ENCODE measurements around the gene BRINP2. TPM values are rescaled to one million over a fixed set of nuclear protein-coding genes. Genes with fewer than 3 reads are reported as not detected.

Gene BRINP2
- total RNA-seq, 1 donor from 2014 or later, result 0.52 TPM

GRCh38 chr1:177183836-177184235, 13.1 kb downstream of the BRINP2 start:
- Histone ChIP-seq H3K27me3 (ENCODE audit: control insufficient read depth in 3 of 3, insufficient read depth in 3 of 3, low read length in 3 of 3) (peaks cover 7 to 14% (median 9%) of the 10 kb centered on the region in 3 donors), H3K36me3 (ENCODE audit: control insufficient read depth in 3 of 3, insufficient read depth in 3 of 3, low read length in 3 of 3) (no peaks in the 10 kb centered on the region), H3K9ac (ENCODE audit: low read depth in 1 of 3, low read length in 3 of 3) (no peak overlapping the region), H3K9me3 (ENCODE audit: control insufficient read depth in 3 of 3, low read length in 3 of 3) (no peaks in the 10 kb centered on the region), H3K4me1 (ENCODE audit: control insufficient read depth in 3 of 3, insufficient read depth in 3 of 3, low read length in 3 of 3) (peaks cover 0 to 6% (median 3%) of the 10 kb centered on the region in 3 donors), H3K4me3 (ENCODE audit: low read length in 3 of 3) (no peak overlapping the region), H3K27ac (ENCODE audit: low read depth, low read length) (no peak overlapping the region)

GRCh38 chr1:177185209-177185608, 14.5 kb downstream of the BRINP2 start:
- peaks cover 0 to 6% (median 3%) of the 10 kb centered on the region in 3 donors for H3K4me1 ChIP-seq (ENCODE audit: control insufficient read depth in 3 of 3, insufficient read depth in 3 of 3, low read length in 3 of 3)
- H3K9me3 ChIP-seq (ENCODE audit: control insufficient read depth in 3 of 3, low read length in 3 of 3), result no peaks in the 10 kb centered on the region
- H3K27ac ChIP-seq (ENCODE audit: low read depth, low read length), result no peak overlapping the region
- no peaks in the 10 kb centered on the region for H3K36me3 ChIP-seq (ENCODE audit: control insufficient read depth in 3 of 3, insufficient read depth in 3 of 3, low read length in 3 of 3)
- peaks cover 4 to 10% (median 7%) of the 10 kb centered on the region in 3 donors for H3K27me3 ChIP-seq (ENCODE audit: control insufficient read depth in 3 of 3, insufficient read depth in 3 of 3, low read length in 3 of 3)
- H3K4me3 ChIP-seq (ENCODE audit: low read length in 3 of 3), result no peak overlapping the region
- H3K9ac ChIP-seq (ENCODE audit: low read depth in 1 of 3, low read length in 3 of 3), result no peak overlapping the region

GRCh38 chr1:177186639-177187038, 15.9 kb downstream of the BRINP2 start:
- no peak overlapping the region for H3K4me3 ChIP-seq (ENCODE audit: low read length in 3 of 3)
- H3K27ac ChIP-seq (ENCODE audit: low read depth, low read length), result no peak overlapping the region
- no peaks in the 10 kb centered on the region for H3K9me3 ChIP-seq (ENCODE audit: control insufficient read depth in 3 of 3, low read length in 3 of 3)
- peaks cover 0 to 4% (median 1%) of the 10 kb centered on the region in 3 donors for H3K27me3 ChIP-seq (ENCODE audit: control insufficient read depth in 3 of 3, insufficient read depth in 3 of 3, low read length in 3 of 3)
- H3K36me3 ChIP-seq (ENCODE audit: control insufficient read depth in 3 of 3, insufficient read depth in 3 of 3, low read length in 3 of 3), result no peaks in the 10 kb centered on the region
- H3K9ac ChIP-seq (ENCODE audit: low read depth in 1 of 3, low read length in 3 of 3), result no peak overlapping the region
- peaks cover 0 to 2% (median 0%) of the 10 kb centered on the region in 3 donors for H3K4me1 ChIP-seq (ENCODE audit: control insufficient read depth in 3 of 3, insufficient read depth in 3 of 3, low read length in 3 of 3)

GRCh38 chr1:177190308-177190970, 19.7 kb downstream of the BRINP2 start:
- H3K9ac ChIP-seq (ENCODE audit: low read depth in 1 of 3, low read length in 3 of 3), result no peak overlapping the region
- H3K4me3 ChIP-seq (ENCODE audit: low read length in 3 of 3), result no peak overlapping the region
- no peaks in the 10 kb centered on the region for H3K27me3 ChIP-seq (ENCODE audit: control insufficient read depth in 3 of 3, insufficient read depth in 3 of 3, low read length in 3 of 3)
- no peaks in the 10 kb centered on the region for H3K9me3 ChIP-seq (ENCODE audit: control insufficient read depth in 3 of 3, low read length in 3 of 3)
- no peak overlapping the region for H3K27ac ChIP-seq (ENCODE audit: low read depth, low read length)
- no peaks in the 10 kb centered on the region for H3K4me1 ChIP-seq (ENCODE audit: control insufficient read depth in 3 of 3, insufficient read depth in 3 of 3, low read length in 3 of 3)
- H3K36me3 ChIP-seq (ENCODE audit: control insufficient read depth in 3 of 3, insufficient read depth in 3 of 3, low read length in 3 of 3), result no peaks in the 10 kb centered on the region

GRCh38 chr1:177198243-177198642, 27.5 kb downstream of the BRINP2 start:
- Histone ChIP-seq H3K9me3 (ENCODE audit: control insufficient read depth in 3 of 3, low read length in 3 of 3) (no peaks in the 10 kb centered on the region), H3K4me1 (ENCODE audit: control insufficient read depth in 3 of 3, insufficient read depth in 3 of 3, low read length in 3 of 3) (no peaks in the 10 kb centered on the region), H3K27ac (ENCODE audit: low read depth, low read length) (no peak overlapping the region), H3K9ac (ENCODE audit: low read depth in 1 of 3, low read length in 3 of 3) (no peak overlapping the region), H3K27me3 (ENCODE audit: control insufficient read depth in 3 of 3, insufficient read depth in 3 of 3, low read length in 3 of 3) (no peaks in the 10 kb centered on the region), H3K4me3 (ENCODE audit: low read length in 3 of 3) (no peak overlapping the region), H3K36me3 (ENCODE audit: control insufficient read depth in 3 of 3, insufficient read depth in 3 of 3, low read length in 3 of 3) (no peaks in the 10 kb centered on the region)

GRCh38 chr1:177200290-177200689, 29.5 kb downstream of the BRINP2 start:
- no peak overlapping the region for H3K4me3 ChIP-seq (ENCODE audit: low read length in 3 of 3)
- no peaks in the 10 kb centered on the region for H3K4me1 ChIP-seq (ENCODE audit: control insufficient read depth in 3 of 3, insufficient read depth in 3 of 3, low read length in 3 of 3)
- no peaks in the 10 kb centered on the region for H3K27me3 ChIP-seq (ENCODE audit: control insufficient read depth in 3 of 3, insufficient read depth in 3 of 3, low read length in 3 of 3)
- H3K36me3 ChIP-seq (ENCODE audit: control insufficient read depth in 3 of 3, insufficient read depth in 3 of 3, low read length in 3 of 3), result no peaks in the 10 kb centered on the region
- no peak overlapping the region for H3K27ac ChIP-seq (ENCODE audit: low read depth, low read length)
- H3K9ac ChIP-seq (ENCODE audit: low read depth in 1 of 3, low read length in 3 of 3), result no peak overlapping the region
- no peaks in the 10 kb centered on the region for H3K9me3 ChIP-seq (ENCODE audit: control insufficient read depth in 3 of 3, low read length in 3 of 3)

- Histone ChIP-seq H3K9me3 (ENCODE audit: control insufficient read depth in 3 of 3, low read length in 3 of 3) (no peaks in the 10 kb centered on the region), H3K27ac (ENCODE audit: low read depth, low read length) (no peak overlapping the region), H3K4me3 (ENCODE audit: low read length in 3 of 3) (no peak overlapping the region), H3K4me1 (ENCODE audit: control insufficient read depth in 3 of 3, insufficient read depth in 3 of 3, low read length in 3 of 3) (peaks cover 2 to 8% (median 3%) of the 10 kb centered on the region in 3 donors), H3K36me3 (ENCODE audit: control insufficient read depth in 3 of 3, insufficient read depth in 3 of 3, low read length in 3 of 3) (no peaks in the 10 kb centered on the region), H3K9ac (ENCODE audit: low read depth in 1 of 3, low read length in 3 of 3) (no peak overlapping the region), H3K27me3 (ENCODE audit: control insufficient read depth in 3 of 3, insufficient read depth in 3 of 3, low read length in 3 of 3) (no peaks in the 10 kb centered on the region)
Measured at GRCh38 chr1:177206831-177207355, 36.1 kb downstream of the BRINP2 start.

- H3K4me3 ChIP-seq (ENCODE audit: low read length in 3 of 3), result no peak overlapping the region
- no peaks in the 10 kb centered on the region for H3K36me3 ChIP-seq (ENCODE audit: control insufficient read depth in 3 of 3, insufficient read depth in 3 of 3, low read length in 3 of 3)
- H3K27ac ChIP-seq (ENCODE audit: low read depth, low read length), result no peak overlapping the region
- no peaks in the 10 kb centered on the region for H3K27me3 ChIP-seq (ENCODE audit: control insufficient read depth in 3 of 3, insufficient read depth in 3 of 3, low read length in 3 of 3)
- peak overlapping the region in 1 of 3 donors; percentile 10 for H3K9ac ChIP-seq (ENCODE audit: low read depth in 1 of 3, low read length in 3 of 3)
- no peaks in the 10 kb centered on the region for H3K9me3 ChIP-seq (ENCODE audit: control insufficient read depth in 3 of 3, low read length in 3 of 3)
- peaks cover 2 to 8% (median 3%) of the 10 kb centered on the region in 3 donors for H3K4me1 ChIP-seq (ENCODE audit: control insufficient read depth in 3 of 3, insufficient read depth in 3 of 3, low read length in 3 of 3)
Measured at GRCh38 chr1:177208920-177209319, 38.2 kb downstream of the BRINP2 start.

GRCh38 chr1:177209357-177209756, 38.6 kb downstream of the BRINP2 start:
- H3K27me3 ChIP-seq (ENCODE audit: control insufficient read depth in 3 of 3, insufficient read depth in 3 of 3, low read length in 3 of 3), result no peaks in the 10 kb centered on the region
- no peak overlapping the region for H3K27ac ChIP-seq (ENCODE audit: low read depth, low read length)
- H3K9me3 ChIP-seq (ENCODE audit: control insufficient read depth in 3 of 3, low read length in 3 of 3), result no peaks in the 10 kb centered on the region
- H3K4me3 ChIP-seq (ENCODE audit: low read length in 3 of 3), result no peak overlapping the region
- H3K9ac ChIP-seq (ENCODE audit: low read depth in 1 of 3, low read length in 3 of 3), result peak overlapping the region in 1 of 3 donors; percentile 10
- peaks cover 2 to 8% (median 3%) of the 10 kb centered on the region in 3 donors for H3K4me1 ChIP-seq (ENCODE audit: control insufficient read depth in 3 of 3, insufficient read depth in 3 of 3, low read length in 3 of 3)
- H3K36me3 ChIP-seq (ENCODE audit: control insufficient read depth in 3 of 3, insufficient read depth in 3 of 3, low read length in 3 of 3), result no peaks in the 10 kb centered on the region

GRCh38 chr1:177210071-177210470, 39.3 kb downstream of the BRINP2 start:
- Histone ChIP-seq H3K27ac (ENCODE audit: low read depth, low read length) (no peak overlapping the region), H3K4me1 (ENCODE audit: control insufficient read depth in 3 of 3, insufficient read depth in 3 of 3, low read length in 3 of 3) (peaks cover 2 to 8% (median 3%) of the 10 kb centered on the region in 3 donors), H3K36me3 (ENCODE audit: control insufficient read depth in 3 of 3, insufficient read depth in 3 of 3, low read length in 3 of 3) (no peaks in the 10 kb centered on the region), H3K9ac (ENCODE audit: low read depth in 1 of 3, low read length in 3 of 3) (no peak overlapping the region), H3K4me3 (ENCODE audit: low read length in 3 of 3) (no peak overlapping the region), H3K27me3 (ENCODE audit: control insufficient read depth in 3 of 3, insufficient read depth in 3 of 3, low read length in 3 of 3) (no peaks in the 10 kb centered on the region), H3K9me3 (ENCODE audit: control insufficient read depth in 3 of 3, low read length in 3 of 3) (no peaks in the 10 kb centered on the region)

All from skeletal muscle tissue (tissue), 4 donors.